ENCODE measurements around the gene NXT1. TPM values are rescaled to one million over a fixed set of nuclear protein-coding genes. Genes with fewer than 3 reads are reported as not detected.

Gene NXT1
- total RNA-seq, 1 experiment from 2014 or later: 36.9 TPM

DNA sequence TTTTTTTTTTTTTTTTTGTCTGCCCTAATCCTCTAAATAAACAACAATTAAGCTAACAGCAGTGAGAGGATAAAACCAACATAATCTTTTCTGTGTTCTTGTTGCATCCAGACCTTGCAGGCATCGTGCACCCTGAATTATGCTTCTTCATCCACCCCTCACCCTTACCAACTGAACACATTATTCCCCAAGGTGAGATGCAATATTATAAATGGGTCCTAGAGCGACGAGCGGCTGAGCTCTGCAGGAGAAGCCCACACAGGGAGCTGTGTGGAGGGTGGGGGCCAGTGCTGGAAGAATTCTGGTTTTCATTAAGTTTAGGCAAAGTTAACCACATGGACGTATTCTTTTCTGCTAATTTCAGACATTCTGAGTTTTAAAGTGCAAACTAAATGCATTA, 32.2 kb upstream of the NXT1 start:
- no peaks in the 10 kb centered on the region for H3K9me3 ChIP-seq (ENCODE audit: low read length)
- H3K27ac ChIP-seq (ENCODE audit: low read length): no peak overlapping the region
- H3K36me3 ChIP-seq (ENCODE audit: insufficient read depth, low read length): no peaks in the 10 kb centered on the region
- DNase-seq: no peak
- H3K4me3 ChIP-seq (ENCODE audit: low read length): no peak overlapping the region
- no peak overlapping the region for H3K9ac ChIP-seq (ENCODE audit: low read length)
- H3K27me3 ChIP-seq (ENCODE audit: low read length): no peaks in the 10 kb centered on the region
- H3K79me2 ChIP-seq (ENCODE audit: low read length): no peaks in the 10 kb centered on the region
- H3K4me1 ChIP-seq (ENCODE audit: low read length): no peaks in the 10 kb centered on the region
- no peaks in the 10 kb centered on the region for H3K9me2 ChIP-seq (replicated peaks; ENCODE audit: insufficient read depth, low read length)
- H4K20me1 ChIP-seq (ENCODE audit: insufficient read depth, low read depth, low read length): no peaks in the 10 kb centered on the region
- H2AFZ ChIP-seq (ENCODE audit: low read length): no peak overlapping the region
- no peak overlapping the region for H3K4me2 ChIP-seq (ENCODE audit: low read depth, low read length, poor library complexity, severe bottlenecking)

DNA sequence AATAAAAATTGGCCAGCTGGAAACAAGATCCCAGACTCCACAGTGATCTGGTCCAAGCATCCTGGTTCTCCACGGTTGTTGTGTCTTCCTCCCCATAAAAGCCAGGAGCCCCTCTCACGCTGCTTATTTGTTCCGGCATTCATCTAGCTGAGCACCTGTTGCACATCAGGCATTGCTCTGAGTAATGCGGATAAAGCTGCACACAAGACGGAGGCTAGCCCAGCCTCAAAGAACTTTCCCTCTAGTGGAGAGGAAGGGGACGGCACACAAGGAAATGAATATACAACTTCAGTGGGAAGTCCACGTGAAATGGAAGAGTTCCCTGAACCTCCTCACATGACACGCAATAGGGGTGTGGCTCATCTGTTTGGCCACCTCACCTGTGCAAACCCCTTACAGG, 30.3 kb upstream of the NXT1 start:
- no peaks in the 10 kb centered on the region for H3K4me1 ChIP-seq (ENCODE audit: low read length)
- H4K20me1 ChIP-seq (ENCODE audit: insufficient read depth, low read depth, low read length): no peaks in the 10 kb centered on the region; the same call in 1 of the 2 replicates
- H3K27me3 ChIP-seq (ENCODE audit: low read length): no peaks in the 10 kb centered on the region
- H3K4me2 ChIP-seq (ENCODE audit: low read depth, low read length, poor library complexity, severe bottlenecking): no peak overlapping the region
- no peaks in the 10 kb centered on the region for H3K9me2 ChIP-seq (replicated peaks; ENCODE audit: insufficient read depth, low read length)
- no peak for DNase-seq
- no peak overlapping the region for H2AFZ ChIP-seq (ENCODE audit: low read length)
- H3K79me2 ChIP-seq (ENCODE audit: low read length): no peaks in the 10 kb centered on the region
- H3K27ac ChIP-seq (ENCODE audit: low read length): no peak overlapping the region
- no peak overlapping the region for H3K4me3 ChIP-seq (ENCODE audit: low read length)
- no peak overlapping the region for H3K9ac ChIP-seq (ENCODE audit: low read length)
- no peaks in the 10 kb centered on the region for H3K9me3 ChIP-seq (ENCODE audit: low read length)
- no peaks in the 10 kb centered on the region for H3K36me3 ChIP-seq (ENCODE audit: insufficient read depth, low read length)

DNA sequence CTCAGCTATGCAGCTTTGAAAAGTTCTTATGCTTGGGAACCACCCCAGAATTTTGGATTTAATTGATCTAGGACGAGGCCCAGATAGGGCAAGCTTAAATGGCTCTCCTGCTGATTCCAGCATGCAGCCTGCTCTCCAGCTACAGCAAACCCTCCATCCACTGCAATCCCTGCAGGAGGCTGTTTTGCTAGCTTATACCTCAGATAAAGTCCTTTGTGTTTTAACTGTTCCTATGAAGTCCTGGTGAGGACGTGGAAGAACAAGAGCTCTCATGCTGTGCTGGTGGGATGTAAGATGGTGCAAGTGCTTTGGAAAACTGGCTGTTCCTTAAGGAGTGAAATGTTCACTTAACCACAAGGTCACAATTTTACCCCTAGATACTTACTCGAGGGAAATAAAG, 25.5 kb upstream of the NXT1 start:
- Histone ChIP-seq H3K4me1 (ENCODE audit: low read length) (no peaks in the 10 kb centered on the region), H2AFZ (ENCODE audit: low read length) (no peak overlapping the region), H3K9me2 (replicated peaks; ENCODE audit: insufficient read depth, low read length) (no peaks in the 10 kb centered on the region), H3K9me3 (ENCODE audit: low read length) (no peaks in the 10 kb centered on the region), H3K36me3 (ENCODE audit: insufficient read depth, low read length) (no peaks in the 10 kb centered on the region), H3K27me3 (ENCODE audit: low read length) (no peaks in the 10 kb centered on the region), H3K4me3 (ENCODE audit: low read length) (no peak overlapping the region), H4K20me1 (ENCODE audit: insufficient read depth, low read depth, low read length) (no peaks in the 10 kb centered on the region; the same call in 1 of the 2 replicates), H3K9ac (ENCODE audit: low read length) (no peak overlapping the region), H3K4me2 (ENCODE audit: low read depth, low read length, poor library complexity, severe bottlenecking) (no peak overlapping the region), H3K79me2 (ENCODE audit: low read length) (no peaks in the 10 kb centered on the region), H3K27ac (ENCODE audit: low read length) (no peak overlapping the region)
- DNase-seq: no peak

DNA sequence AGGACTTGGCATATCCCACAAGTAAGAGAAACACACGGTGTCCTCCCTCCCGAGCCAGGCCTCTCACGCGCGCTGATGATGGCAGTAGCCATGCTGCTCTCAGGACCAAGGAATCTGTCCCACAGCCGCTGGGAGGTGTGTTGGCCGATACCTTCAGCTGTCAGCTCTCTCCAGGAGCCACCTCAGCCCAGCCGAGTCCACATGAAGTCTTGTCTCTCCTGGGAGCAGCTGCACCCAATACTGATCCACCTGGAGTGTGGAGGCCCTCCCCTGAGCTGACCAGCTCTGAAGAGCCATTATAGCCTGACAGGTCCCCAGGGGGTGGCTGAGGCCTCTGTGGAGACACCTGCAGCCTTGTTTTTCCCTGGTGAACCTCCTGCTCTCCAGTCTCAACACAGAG, 23.8 kb upstream of the NXT1 start:
- Histone ChIP-seq H3K27ac (ENCODE audit: low read length) (no peak overlapping the region), H2AFZ (ENCODE audit: low read length) (no peak overlapping the region), H3K27me3 (ENCODE audit: low read length) (no peaks in the 10 kb centered on the region), H3K36me3 (ENCODE audit: insufficient read depth, low read length) (no peaks in the 10 kb centered on the region), H3K4me3 (ENCODE audit: low read length) (no peak overlapping the region), H3K9ac (ENCODE audit: low read length) (no peak overlapping the region), H3K4me2 (ENCODE audit: low read depth, low read length, poor library complexity, severe bottlenecking) (no peak overlapping the region), H3K79me2 (ENCODE audit: low read length) (no peaks in the 10 kb centered on the region), H3K4me1 (ENCODE audit: low read length) (no peaks in the 10 kb centered on the region), H4K20me1 (ENCODE audit: insufficient read depth, low read depth, low read length) (no peaks in the 10 kb centered on the region; the same call in 1 of the 2 replicates), H3K9me3 (ENCODE audit: low read length) (no peaks in the 10 kb centered on the region), H3K9me2 (replicated peaks; ENCODE audit: insufficient read depth, low read length) (no peaks in the 10 kb centered on the region)
- no peak for DNase-seq

DNA sequence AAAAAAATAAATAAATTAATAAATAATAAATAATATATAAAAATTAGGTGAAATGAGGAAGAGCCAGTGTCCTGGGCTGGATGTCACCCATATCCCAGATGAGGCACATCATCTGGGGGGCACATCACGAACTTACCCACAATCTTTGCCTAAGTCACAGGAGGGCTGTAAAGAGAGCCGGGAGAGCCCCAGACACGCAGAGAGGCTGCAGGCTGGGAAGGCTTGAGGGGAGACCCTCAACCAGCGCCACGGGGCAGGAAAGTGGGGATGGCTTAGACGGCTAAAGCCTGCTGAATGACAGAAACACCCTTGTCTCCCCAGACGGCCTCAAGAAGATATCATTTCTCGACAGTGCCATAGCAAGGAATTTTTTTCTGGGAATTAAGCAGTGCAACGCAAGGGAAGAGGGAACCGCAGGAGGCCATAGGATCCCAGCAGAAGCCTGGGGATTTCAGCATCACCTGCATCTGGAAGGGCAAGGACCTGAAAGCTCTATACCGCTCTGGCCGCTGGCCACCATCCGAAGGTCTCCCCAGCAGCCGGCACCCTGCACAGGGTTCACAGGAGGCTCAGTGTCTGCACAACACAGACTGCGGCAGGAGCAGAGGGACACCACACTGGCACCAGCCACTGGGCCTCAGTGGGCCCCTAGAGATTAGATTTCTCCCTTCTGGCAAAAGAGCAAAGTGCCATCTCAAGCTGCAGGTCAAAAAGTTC, 22.8 kb upstream of the NXT1 start:
- H3K27me3 ChIP-seq (ENCODE audit: low read length): no peaks in the 10 kb centered on the region

DNA sequence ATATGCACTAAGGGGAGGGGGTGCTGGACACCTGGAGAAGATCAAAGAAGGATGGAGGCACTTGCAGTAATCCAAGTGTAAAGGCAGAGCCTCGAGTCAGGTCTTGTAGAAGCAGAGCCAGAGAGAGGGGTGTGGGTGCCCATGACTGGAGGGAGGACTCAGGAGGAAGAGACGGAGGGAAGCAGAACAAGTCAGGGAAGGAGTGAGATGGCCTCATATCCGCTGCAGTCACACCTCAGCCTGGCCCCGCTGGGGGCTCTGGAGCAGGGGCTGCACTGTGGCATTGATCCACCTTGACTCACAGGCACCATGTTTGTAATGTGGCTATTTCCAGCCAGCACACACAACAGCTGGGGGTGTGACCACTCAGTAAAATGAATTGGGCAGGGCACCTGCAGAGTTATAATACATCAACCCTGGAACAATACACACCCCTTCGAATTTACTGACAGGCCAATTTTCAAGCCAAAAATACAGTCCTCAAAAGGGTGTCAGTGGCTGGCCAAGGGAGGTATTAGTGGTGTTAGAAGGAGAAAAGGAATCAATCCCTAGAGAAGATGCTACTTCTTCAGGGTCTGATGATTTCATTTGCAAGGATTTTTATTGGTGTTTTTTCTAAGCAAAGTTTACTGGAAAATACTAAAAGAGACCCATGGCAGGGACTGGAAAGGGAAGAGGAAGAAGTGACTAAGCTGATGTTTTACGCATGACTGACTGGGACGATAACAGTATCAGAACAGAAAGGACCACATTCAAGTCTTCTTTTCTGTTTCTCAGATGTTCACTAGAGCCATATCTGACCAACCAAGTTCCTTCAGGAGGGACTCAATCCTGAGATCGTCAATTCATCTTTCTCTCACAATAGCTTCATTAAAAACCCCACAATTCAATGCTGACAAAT, 18.9 kb upstream of the NXT1 start:
- H3K9ac ChIP-seq (ENCODE audit: low read length): no peak overlapping the region
- no peak for DNase-seq
- H3K79me2 ChIP-seq (ENCODE audit: low read length): no peaks in the 10 kb centered on the region
- no peak overlapping the region for H3K27ac ChIP-seq (ENCODE audit: low read length)
- H3K4me2 ChIP-seq (ENCODE audit: low read depth, low read length, poor library complexity, severe bottlenecking): no peak overlapping the region
- no peaks in the 10 kb centered on the region for H3K27me3 ChIP-seq (ENCODE audit: low read length)
- H2AFZ ChIP-seq (ENCODE audit: low read length): no peak overlapping the region
- H3K9me3 ChIP-seq (ENCODE audit: low read length): no peaks in the 10 kb centered on the region
- no peak overlapping the region for H3K4me3 ChIP-seq (ENCODE audit: low read length)
- peaks cover 4% of the 10 kb centered on the region; the same call in 1 of the 2 replicates for H4K20me1 ChIP-seq (ENCODE audit: insufficient read depth, low read depth, low read length)
- H3K36me3 ChIP-seq (ENCODE audit: insufficient read depth, low read length): no peaks in the 10 kb centered on the region
- no peaks in the 10 kb centered on the region for H3K9me2 ChIP-seq (replicated peaks; ENCODE audit: insufficient read depth, low read length)
- no peaks in the 10 kb centered on the region; the same call in 1 of the 2 replicates for H3K4me1 ChIP-seq (ENCODE audit: low read length)

More for the DNA sequence above, 22.8 kb upstream of the NXT1 start:
- no peaks in the 10 kb centered on the region for H3K9me2 ChIP-seq (replicated peaks; ENCODE audit: insufficient read depth, low read length)
- no peaks in the 10 kb centered on the region for H3K79me2 ChIP-seq (ENCODE audit: low read length)
- no peaks in the 10 kb centered on the region for H3K36me3 ChIP-seq (ENCODE audit: insufficient read depth, low read length)
- H3K27ac ChIP-seq (ENCODE audit: low read length): no peak overlapping the region
- no peak overlapping the region for H3K4me2 ChIP-seq (ENCODE audit: low read depth, low read length, poor library complexity, severe bottlenecking)
- no peak overlapping the region for H3K9ac ChIP-seq (ENCODE audit: low read length)
- no peak overlapping the region for H2AFZ ChIP-seq (ENCODE audit: low read length)
- H3K4me3 ChIP-seq (ENCODE audit: low read length): no peak overlapping the region
- no peaks in the 10 kb centered on the region for H3K9me3 ChIP-seq (ENCODE audit: low read length)
- DNase-seq: no peak
- H3K4me1 ChIP-seq (ENCODE audit: low read length): no peaks in the 10 kb centered on the region; the same call in 1 of the 2 replicates
- H4K20me1 ChIP-seq (ENCODE audit: insufficient read depth, low read depth, low read length): no peaks in the 10 kb centered on the region; the same call in 1 of the 2 replicates

DNA sequence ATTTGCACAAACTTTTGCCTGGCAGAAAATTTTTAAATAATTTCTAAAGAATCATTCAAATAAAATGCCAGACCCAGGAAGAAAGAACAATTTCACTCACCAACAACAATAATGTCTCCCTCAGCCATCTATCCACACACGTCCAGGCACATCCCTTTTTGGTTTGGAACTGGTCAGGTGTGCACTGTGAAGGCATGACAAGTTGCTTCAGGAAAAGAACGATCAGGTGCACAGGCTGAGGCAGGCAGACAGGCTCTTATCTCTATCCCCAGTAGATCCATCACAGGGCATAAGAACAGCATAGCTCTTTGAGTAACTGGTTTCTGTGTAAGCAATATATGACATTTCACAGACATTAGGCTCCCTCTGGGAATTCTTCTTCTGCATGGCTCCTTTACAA, 18.1 kb upstream of the NXT1 start:
- Histone ChIP-seq H3K36me3 (ENCODE audit: insufficient read depth, low read length) (no peaks in the 10 kb centered on the region), H3K4me1 (ENCODE audit: low read length) (no peaks in the 10 kb centered on the region; the same call in 1 of the 2 replicates), H3K79me2 (ENCODE audit: low read length) (no peaks in the 10 kb centered on the region), H3K9me3 (ENCODE audit: low read length) (no peaks in the 10 kb centered on the region), H3K9me2 (replicated peaks; ENCODE audit: insufficient read depth, low read length) (no peaks in the 10 kb centered on the region), H2AFZ (ENCODE audit: low read length) (no peak overlapping the region), H4K20me1 (ENCODE audit: insufficient read depth, low read depth, low read length) (peaks cover 4% of the 10 kb centered on the region; the same call in 1 of the 2 replicates), H3K4me2 (ENCODE audit: low read depth, low read length, poor library complexity, severe bottlenecking) (no peak overlapping the region), H3K27me3 (ENCODE audit: low read length) (no peaks in the 10 kb centered on the region), H3K27ac (ENCODE audit: low read length) (no peak overlapping the region), H3K4me3 (ENCODE audit: low read length) (no peak overlapping the region), H3K9ac (ENCODE audit: low read length) (no peak overlapping the region)
- DNase-seq: no peak

DNA sequence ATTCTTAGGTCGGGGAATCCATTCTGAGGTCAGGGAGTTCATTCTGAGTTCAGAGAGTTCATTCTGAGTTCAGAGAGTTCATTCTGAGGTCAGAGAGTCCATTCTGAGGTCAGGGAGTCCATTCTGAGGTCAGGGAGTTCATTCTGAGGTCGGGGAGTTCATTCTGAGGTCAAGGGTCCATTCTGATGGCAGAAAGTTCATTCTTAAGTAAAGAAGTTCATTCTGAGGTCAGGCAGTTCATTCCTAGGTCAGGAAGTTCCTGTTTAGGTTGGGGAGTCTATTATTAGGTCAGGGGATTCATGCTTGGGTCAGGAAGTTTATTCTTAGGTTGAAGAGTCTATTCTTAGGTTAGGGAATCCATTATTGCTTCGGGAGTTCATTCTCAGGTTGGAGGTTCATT, 16.5 kb upstream of the NXT1 start:
- Histone ChIP-seq H3K27ac (ENCODE audit: low read length) (no peak overlapping the region), H3K9me2 (replicated peaks; ENCODE audit: insufficient read depth, low read length) (no peaks in the 10 kb centered on the region), H2AFZ (ENCODE audit: low read length) (no peak overlapping the region), H3K79me2 (ENCODE audit: low read length) (no peaks in the 10 kb centered on the region), H4K20me1 (ENCODE audit: insufficient read depth, low read depth, low read length) (peaks cover 6% of the 10 kb centered on the region), H3K36me3 (ENCODE audit: insufficient read depth, low read length) (no peaks in the 10 kb centered on the region), H3K4me2 (ENCODE audit: low read depth, low read length, poor library complexity, severe bottlenecking) (no peak overlapping the region), H3K4me1 (ENCODE audit: low read length) (no peaks in the 10 kb centered on the region; the same call in 1 of the 2 replicates), H3K9me3 (ENCODE audit: low read length) (no peaks in the 10 kb centered on the region), H3K9ac (ENCODE audit: low read length) (no peak overlapping the region), H3K27me3 (ENCODE audit: low read length) (no peaks in the 10 kb centered on the region), H3K4me3 (ENCODE audit: low read length) (no peak overlapping the region)
- no peak for DNase-seq
